Activated T-helper 9 cell treated with anti-CD3 and anti-CD28 coated beads, Interleukin-2, amount 50 U/mL, for 16 hours (primary cell): ENCODE measurements around the gene DCST1.

Source experiments
- DNase-seq: peaks from one replicate; pipeline ENCODE4 v3.0.0-alpha.2; 2020; ENCODE audit warnings: low read depth

Gene DCST1

GRCh38 chr1:155053531-155054105 is 20.0 kb downstream of the DCST1 start:
- no peak for DNase-seq

GRCh38 chr1:155057104-155057503 is 23.5 kb downstream of the DCST1 start:
- no peak for DNase-seq

- DNase-seq = no peak
These were observed 24.2 kb downstream of the DCST1 start for GRCh38 chr1:155057788-155058211.

GRCh38 chr1:155060736-155061135 is 27.1 kb downstream of the DCST1 start:
- DNase-seq = no peak

- peak; percentile 89 for DNase-seq
These were observed 27.9 kb downstream of the DCST1 start for GRCh38 chr1:155061381-155062150.

- DNase-seq = no peak
These were observed 28.6 kb downstream of the DCST1 start for GRCh38 chr1:155062151-155062686.

GRCh38 chr1:155062702-155063411 is 29.2 kb downstream of the DCST1 start:
- peak; percentile 55 for DNase-seq

GRCh38 chr1:155063550-155064110 is 30.0 kb downstream of the DCST1 start, which contains the start of gene EFNA4:
Gene EFNA4, plus strand, starts transcription at chr1:155063740. Its CDS starts 84 bp downstream, at chr1:155063824.
- DNase-seq = peak; percentile 71

- DNase-seq = no peak
These were observed 30.6 kb downstream of the DCST1 start for GRCh38 chr1:155064111-155064831.

GRCh38 chr1:155064832-155065429 is 31.3 kb downstream of the DCST1 start:
- DNase-seq = no peak

GRCh38 chr1:155066777-155067176 is 33.2 kb downstream of the DCST1 start:
- DNase-seq = no peak

GRCh38 chr1:155068599-155068998 is 35.0 kb downstream of the DCST1 start:
- no peak for DNase-seq

- DNase-seq = no peak
These were observed 36.0 kb downstream of the DCST1 start for GRCh38 chr1:155069551-155070157.

GRCh38 chr1:155070158-155070621 is 36.6 kb downstream of the DCST1 start:
- DNase-seq = no peak

GRCh38 chr1:155070721-155071569 is 37.3 kb downstream of the DCST1 start:
- peak; percentile 61 for DNase-seq

- DNase-seq = no peak
These were observed 38.1 kb downstream of the DCST1 start for GRCh38 chr1:155071701-155072100.

GRCh38 chr1:155072531-155073289 is 39.1 kb downstream of the DCST1 start:
- no peak for DNase-seq

GRCh38 chr1:155073377-155074242 is 40.0 kb downstream of the DCST1 start:
- DNase-seq = no peak
